HepG2 (cell line): ENCODE results near the gene CDHR5. TPM values are rescaled to one million over a fixed set of nuclear protein-coding genes. Genes with fewer than 3 reads are reported as not detected.

Source experiments
- FOXA3 ChIP-seq: IDR thresholded peaks from 2 replicates; pipeline ENCODE4 v1.6.1; 2016; ENCODE audit warnings: missing genetic modification reagents, missing compliant biosample characterization
- HES4 ChIP-seq: sonication (generic); formaldehyde crosslinking; IDR thresholded peaks from 2 replicates; pipeline ENCODE4 v1.9.0; 2021; ENCODE audit warnings: mild to moderate bottlenecking, missing genetic modification reagents, borderline replicate concordance
- KDM4B ChIP-seq: sonication (generic); formaldehyde crosslinking; IDR thresholded peaks from 2 replicates; pipeline ENCODE4 v1.4.0; 2020; ENCODE audit warnings: missing genetic modification reagents
- PHF21A ChIP-seq: sonication (generic); formaldehyde crosslinking; IDR thresholded peaks from 2 replicates; pipeline ENCODE4 v1.5.0; 2020; ENCODE audit warnings: mild to moderate bottlenecking, missing genetic modification reagents
- RFX5 ChIP-seq: IDR thresholded peaks from 2 replicates; pipeline ENCODE4 v1.6.1; 2011; ENCODE audit warnings: low read depth, low read length, improper control_type of control experiment
- TBX2 ChIP-seq: sonication (generic); formaldehyde crosslinking; IDR thresholded peaks from 2 replicates; pipeline ENCODE4 v1.5.0; 2020; ENCODE audit warnings: missing genetic modification reagents, mild to moderate bottlenecking, borderline replicate concordance
- ZBTB20 ChIP-seq: sonication (generic); formaldehyde crosslinking; IDR thresholded peaks from 2 replicates; pipeline ENCODE4 v1.8.1; 2023; ENCODE audit warnings: missing genetic modification reagents, low read depth, mild to moderate bottlenecking, borderline replicate concordance
- ZNF253 ChIP-seq: sonication (generic); formaldehyde crosslinking; IDR thresholded peaks from 2 replicates; pipeline ENCODE4 v1.8.0; 2022; ENCODE audit warnings: mild to moderate bottlenecking, missing genetic modification reagents, borderline replicate concordance
- ZNF3 ChIP-seq: IDR thresholded peaks from 2 replicates; pipeline ENCODE4 v1.7.0; 2017; ENCODE audit warnings: inconsistent platforms
- ZNF484 ChIP-seq: sonication (generic); formaldehyde crosslinking; IDR thresholded peaks from 2 replicates; pipeline ENCODE4 v1.5.1; 2020; ENCODE audit warnings: mild to moderate bottlenecking, low read depth, missing genetic modification reagents, borderline replicate concordance
- ZNF614 ChIP-seq: IDR thresholded peaks from 2 replicates; pipeline ENCODE4 v1.6.1; 2018; ENCODE audit warnings: missing biosample characterization, missing genetic modification reagents, inconsistent platforms, borderline replicate concordance
- ZNF749 ChIP-seq: sonication (generic); formaldehyde crosslinking; IDR thresholded peaks from 2 replicates; pipeline ENCODE4 v1.8.0; 2022; ENCODE audit warnings: mild to moderate bottlenecking, missing genetic modification reagents, moderate library complexity, borderline replicate concordance
- polyA plus RNA-seq, 8 experiments: library from polyadenylated mRNA; depleted of rRNA in 3 of 8; stranded (reverse) in 7 of 8; unstranded in 1 of 8; fragments of >200 nt; fragmentation: Illumina TruSeq in 4 of 8; extraction: Trizol in 4 of 8; gene quantifications; 2 replicates each; pipeline versions ENCODE4 v1.2.1 to v1.2.3, GENCODE V29; 2011 to 2016; ENCODE audit warnings: low read depth in 4 of 8, missing spikeins in 1 of 8, mixed read lengths in 1 of 8; ENCODE audit not compliant: insufficient read depth in 1 of 8
- total RNA-seq, 5 experiments: library from RNA; depleted of rRNA; stranded (reverse); fragments of >200 nt; fragmentation: Illumina TruSeq; extraction: Trizol; gene quantifications; 2 replicates each; pipeline ENCODE4 v1.2.3, GENCODE V29; 2016; ENCODE audit warnings: low read depth in 1 of 5
- TF ChIP-seq, protein P1 (sequence below): sonication (generic); formaldehyde crosslinking; IDR thresholded peaks from 2 replicates; pipeline ENCODE4 v1.4.0; 2020; ENCODE audit warnings: missing genetic modification reagents, mild to moderate bottlenecking, borderline replicate concordance
- TF ChIP-seq, protein P2 (sequence below): sonication (generic); formaldehyde crosslinking; IDR thresholded peaks from 2 replicates; pipeline ENCODE4 v1.5.0; 2020; ENCODE audit warnings: mild to moderate bottlenecking, missing genetic modification reagents, borderline replicate concordance
- TF ChIP-seq, protein P3 (sequence below): sonication (generic); formaldehyde crosslinking; IDR thresholded peaks from 2 replicates; pipeline ENCODE4 v1.8.1; 2023; ENCODE audit warnings: mild to moderate bottlenecking, inconsistent platforms, moderate library complexity, missing genetic modification reagents, borderline replicate concordance
- TF ChIP-seq, protein P4 (sequence below): sonication (generic); formaldehyde crosslinking; IDR thresholded peaks from 2 replicates; pipeline ENCODE4 v1.4.0; 2020; ENCODE audit warnings: mild to moderate bottlenecking, missing genetic modification reagents
- TF ChIP-seq, protein P5 (sequence below): sonication (generic); formaldehyde crosslinking; IDR thresholded peaks from 2 replicates; pipeline ENCODE4 v1.4.0; 2020; ENCODE audit warnings: mild to moderate bottlenecking, missing genetic modification reagents

CDHR5 gene
- total and polyA plus RNA-seq, 2 of the 13 experiments (the other 11 are each of a cell fraction or from before 2014, with no cell fraction given): 0.46 to 0.71 TPM

DNA sequence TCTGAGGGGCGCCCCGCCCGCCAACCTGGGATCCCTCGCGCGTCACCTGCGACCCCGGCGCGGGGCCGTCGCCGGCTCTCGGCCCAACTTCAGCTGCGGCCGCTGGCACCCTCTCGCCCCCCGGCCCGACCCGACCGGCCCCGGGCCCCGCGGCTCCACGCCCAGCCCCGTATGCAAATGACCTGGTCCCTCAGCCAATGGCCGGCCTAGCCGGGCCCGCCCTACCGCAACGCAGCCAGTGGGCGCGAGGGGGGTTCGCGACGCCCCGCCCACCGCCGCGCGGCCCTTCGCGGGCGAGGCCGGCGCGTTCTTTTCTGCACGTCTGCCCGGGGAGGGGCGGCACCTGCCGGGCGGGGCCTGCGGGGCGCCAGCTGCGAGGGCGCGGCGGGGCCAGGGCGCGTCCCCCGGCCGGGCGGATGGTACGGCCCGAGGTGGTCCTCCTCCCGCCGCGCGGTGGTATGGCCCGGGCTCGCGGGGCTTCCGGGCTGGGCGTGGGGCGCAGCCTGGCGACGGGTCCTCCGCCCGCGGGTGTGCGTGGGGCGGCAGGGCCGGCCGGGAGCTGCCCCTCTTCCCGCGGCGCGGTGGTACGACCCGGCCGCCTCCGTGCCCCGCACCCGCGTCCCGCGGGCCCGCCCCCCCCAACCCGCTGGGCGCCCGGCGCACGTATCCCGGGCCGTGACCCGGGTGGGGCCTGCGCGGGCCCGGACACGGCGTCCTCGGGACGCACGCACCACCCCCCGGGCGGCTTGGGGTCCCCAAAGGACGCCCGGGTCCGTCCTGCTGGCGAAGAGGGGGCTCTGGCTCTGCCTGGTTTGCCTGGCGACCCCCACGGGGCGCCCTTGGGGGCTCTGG, 56.2 kb downstream of the CDHR5 start (continued):
- TF ChIP-seq, protein P1, sequence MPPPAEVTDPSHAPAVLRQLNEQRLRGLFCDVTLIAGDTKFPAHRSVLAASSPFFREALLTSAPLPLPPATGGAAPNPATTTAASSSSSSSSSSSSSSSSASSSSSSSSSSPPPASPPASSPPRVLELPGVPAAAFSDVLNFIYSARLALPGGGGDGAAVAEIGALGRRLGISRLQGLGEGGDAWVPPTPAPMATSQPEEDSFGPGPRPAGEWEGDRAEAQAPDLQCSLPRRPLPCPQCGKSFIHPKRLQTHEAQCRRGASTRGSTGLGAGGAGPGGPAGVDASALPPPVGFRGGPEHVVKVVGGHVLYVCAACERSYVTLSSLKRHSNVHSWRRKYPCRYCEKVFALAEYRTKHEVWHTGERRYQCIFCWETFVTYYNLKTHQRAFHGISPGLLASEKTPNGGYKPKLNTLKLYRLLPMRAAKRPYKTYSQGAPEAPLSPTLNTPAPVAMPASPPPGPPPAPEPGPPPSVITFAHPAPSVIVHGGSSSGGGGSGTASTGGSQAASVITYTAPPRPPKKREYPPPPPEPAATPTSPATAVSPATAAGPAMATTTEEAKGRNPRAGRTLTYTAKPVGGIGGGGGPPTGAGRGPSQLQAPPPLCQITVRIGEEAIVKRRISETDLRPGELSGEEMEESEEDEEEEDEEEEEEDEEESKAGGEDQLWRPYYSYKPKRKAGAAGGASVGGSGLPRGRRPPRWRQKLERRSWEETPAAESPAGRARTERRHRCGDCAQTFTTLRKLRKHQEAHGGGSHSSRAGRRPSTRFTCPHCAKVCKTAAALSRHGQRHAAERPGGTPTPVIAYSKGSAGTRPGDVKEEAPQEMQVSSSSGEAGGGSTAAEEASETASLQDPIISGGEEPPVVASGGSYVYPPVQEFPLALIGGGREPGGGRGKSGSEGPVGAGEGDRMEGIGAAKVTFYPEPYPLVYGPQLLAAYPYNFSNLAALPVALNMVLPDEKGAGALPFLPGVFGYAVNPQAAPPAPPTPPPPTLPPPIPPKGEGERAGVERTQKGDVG (CRISPR knock-in tag): no peak
- TF ChIP-seq ZNF484 (CRISPR knock-in tag) (no peak), ZNF3 (CRISPR knock-in tag) (no peak), KDM4B (no peak), TBX2 (CRISPR knock-in tag) (peak; percentile 33; the same call in 1 of the 2 replicates), PHF21A (CRISPR knock-in tag) (peak; percentile 34; the same call in 1 of the 2 replicates), ZNF614 (no peak), FOXA3 (CRISPR knock-in tag) (peak; percentile 13; the same call in 1 of the 2 replicates), RFX5 (0 out of 2 replicates have a peak, but pooled peaks have one; percentile 18), ZNF253 (CRISPR knock-in tag) (no peak), ZBTB20 (no peak), HES4 (CRISPR knock-in tag) (peak; percentile 41; the same call in 1 of the 2 replicates), ZNF749 (no peak)
- TF ChIP-seq, protein P2, sequence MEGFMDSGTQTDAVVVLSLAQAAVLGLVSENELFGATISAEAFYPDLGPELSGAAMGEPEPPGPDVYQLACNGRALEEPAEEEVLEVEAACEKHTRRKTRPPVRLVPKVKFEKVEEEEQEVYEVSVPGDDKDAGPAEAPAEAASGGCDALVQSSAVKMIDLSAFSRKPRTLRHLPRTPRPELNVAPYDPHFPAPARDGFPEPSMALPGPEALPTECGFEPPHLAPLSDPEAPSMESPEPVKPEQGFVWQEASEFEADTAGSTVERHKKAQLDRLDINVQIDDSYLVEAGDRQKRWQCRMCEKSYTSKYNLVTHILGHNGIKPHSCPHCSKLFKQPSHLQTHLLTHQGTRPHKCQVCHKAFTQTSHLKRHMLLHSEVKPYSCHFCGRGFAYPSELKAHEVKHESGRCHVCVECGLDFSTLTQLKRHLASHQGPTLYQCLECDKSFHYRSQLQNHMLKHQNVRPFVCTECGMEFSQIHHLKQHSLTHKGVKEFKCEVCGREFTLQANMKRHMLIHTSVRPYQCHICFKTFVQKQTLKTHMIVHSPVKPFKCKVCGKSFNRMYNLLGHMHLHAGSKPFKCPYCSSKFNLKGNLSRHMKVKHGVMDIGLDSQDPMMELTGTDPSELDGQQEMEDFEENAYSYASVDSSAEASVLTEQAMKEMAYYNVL (CRISPR knock-in tag): no peak
- TF ChIP-seq, protein P3, sequence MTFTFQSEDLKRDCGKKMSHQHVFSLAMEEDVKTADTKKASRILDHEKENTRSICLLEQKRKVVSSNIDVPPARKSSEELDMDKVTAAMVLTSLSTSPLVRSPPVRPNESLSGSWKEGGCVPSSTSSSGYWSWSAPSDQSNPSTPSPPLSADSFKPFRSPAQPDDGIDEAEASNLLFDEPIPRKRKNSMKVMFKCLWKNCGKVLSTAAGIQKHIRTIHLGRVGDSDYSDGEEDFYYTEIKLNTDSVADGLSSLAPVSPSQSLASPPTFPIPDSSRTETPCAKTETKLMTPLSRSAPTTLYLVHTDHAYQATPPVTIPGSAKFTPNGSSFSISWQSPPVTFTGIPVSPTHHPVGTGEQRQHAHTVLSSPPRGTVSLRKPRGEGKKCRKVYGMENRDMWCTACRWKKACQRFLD: no peak
- TF ChIP-seq, protein P4, sequence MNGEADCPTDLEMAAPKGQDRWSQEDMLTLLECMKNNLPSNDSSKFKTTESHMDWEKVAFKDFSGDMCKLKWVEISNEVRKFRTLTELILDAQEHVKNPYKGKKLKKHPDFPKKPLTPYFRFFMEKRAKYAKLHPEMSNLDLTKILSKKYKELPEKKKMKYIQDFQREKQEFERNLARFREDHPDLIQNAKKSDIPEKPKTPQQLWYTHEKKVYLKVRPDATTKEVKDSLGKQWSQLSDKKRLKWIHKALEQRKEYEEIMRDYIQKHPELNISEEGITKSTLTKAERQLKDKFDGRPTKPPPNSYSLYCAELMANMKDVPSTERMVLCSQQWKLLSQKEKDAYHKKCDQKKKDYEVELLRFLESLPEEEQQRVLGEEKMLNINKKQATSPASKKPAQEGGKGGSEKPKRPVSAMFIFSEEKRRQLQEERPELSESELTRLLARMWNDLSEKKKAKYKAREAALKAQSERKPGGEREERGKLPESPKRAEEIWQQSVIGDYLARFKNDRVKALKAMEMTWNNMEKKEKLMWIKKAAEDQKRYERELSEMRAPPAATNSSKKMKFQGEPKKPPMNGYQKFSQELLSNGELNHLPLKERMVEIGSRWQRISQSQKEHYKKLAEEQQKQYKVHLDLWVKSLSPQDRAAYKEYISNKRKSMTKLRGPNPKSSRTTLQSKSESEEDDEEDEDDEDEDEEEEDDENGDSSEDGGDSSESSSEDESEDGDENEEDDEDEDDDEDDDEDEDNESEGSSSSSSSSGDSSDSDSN (CRISPR knock-in tag): peak; percentile 6; the same call in 1 of the 2 replicates
- TF ChIP-seq, protein P5, sequence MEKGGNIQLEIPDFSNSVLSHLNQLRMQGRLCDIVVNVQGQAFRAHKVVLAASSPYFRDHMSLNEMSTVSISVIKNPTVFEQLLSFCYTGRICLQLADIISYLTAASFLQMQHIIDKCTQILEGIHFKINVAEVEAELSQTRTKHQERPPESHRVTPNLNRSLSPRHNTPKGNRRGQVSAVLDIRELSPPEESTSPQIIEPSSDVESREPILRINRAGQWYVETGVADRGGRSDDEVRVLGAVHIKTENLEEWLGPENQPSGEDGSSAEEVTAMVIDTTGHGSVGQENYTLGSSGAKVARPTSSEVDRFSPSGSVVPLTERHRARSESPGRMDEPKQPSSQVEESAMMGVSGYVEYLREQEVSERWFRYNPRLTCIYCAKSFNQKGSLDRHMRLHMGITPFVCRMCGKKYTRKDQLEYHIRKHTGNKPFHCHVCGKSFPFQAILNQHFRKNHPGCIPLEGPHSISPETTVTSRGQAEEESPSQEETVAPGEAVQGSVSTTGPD (CRISPR knock-in tag): no peak
